G401.6 (cell line): ENCODE data around the gene MAMLD1.
"Not testable (repeated sequence)": the region's sequence is repeated elsewhere in the genome, so short reads cannot be mapped to it uniquely, and the experiment has no call there.

Experiments
- FAIRE-seq: peaks from 2 replicates; lab custom pipeline; 2012; peaks lifted over from hg19 to GRCh38; lab: Jason Lieb, UNC

Gene MAMLD1

GRCh38 chrX:150362599-150363481, at the start of gene MAMLD1:
Gene MAMLD1 (plus strand): TSS chrX:150363317. CDS start chrX:150445517, 82,200 bp downstream.
- FAIRE-seq, result no peak

GRCh38 chrX:150313514-150313913, 49.6 kb upstream of the MAMLD1 start:
- no peak for FAIRE-seq

GRCh38 chrX:150314186-150314585, 48.9 kb upstream of the MAMLD1 start:
- no peak for FAIRE-seq

- FAIRE-seq, result no peak
Observed at GRCh38 chrX:150316564-150316963, 46.6 kb upstream of the MAMLD1 start.

- FAIRE-seq, result no peak
Observed at GRCh38 chrX:150323020-150323419, 40.1 kb upstream of the MAMLD1 start.

- FAIRE-seq, result no peak
Observed at GRCh38 chrX:150324035-150324728, 38.9 kb upstream of the MAMLD1 start.

GRCh38 chrX:150324919-150325318, 38.2 kb upstream of the MAMLD1 start:
- no peak for FAIRE-seq

- FAIRE-seq, result no peak
Observed at GRCh38 chrX:150326541-150327247, 36.4 kb upstream of the MAMLD1 start.

- no peak for FAIRE-seq
Observed at GRCh38 chrX:150329282-150329681, 33.8 kb upstream of the MAMLD1 start.

GRCh38 chrX:150329868-150330267, 33.2 kb upstream of the MAMLD1 start:
- no peak for FAIRE-seq

- FAIRE-seq, result no peak
Observed at GRCh38 chrX:150332023-150332422, 31.1 kb upstream of the MAMLD1 start.

- FAIRE-seq, result no peak
Observed at GRCh38 chrX:150334100-150334499, 29.0 kb upstream of the MAMLD1 start.

- no peak for FAIRE-seq
Observed at GRCh38 chrX:150334981-150335380, 28.1 kb upstream of the MAMLD1 start.

GRCh38 chrX:150337026-150337425, 26.1 kb upstream of the MAMLD1 start:
- FAIRE-seq, result no peak

- FAIRE-seq, result no peak
Observed at GRCh38 chrX:150337536-150337935, 25.6 kb upstream of the MAMLD1 start.

GRCh38 chrX:150338615-150339014, 24.5 kb upstream of the MAMLD1 start:
- no peak for FAIRE-seq

GRCh38 chrX:150339736-150340135, 23.4 kb upstream of the MAMLD1 start:
- FAIRE-seq, result no peak

- FAIRE-seq, result not testable (repeated sequence)
Observed at GRCh38 chrX:150340326-150340725, 22.8 kb upstream of the MAMLD1 start.

- FAIRE-seq, result no peak
Observed at GRCh38 chrX:150347471-150347870, 15.6 kb upstream of the MAMLD1 start.

GRCh38 chrX:150348365-150348764, 14.8 kb upstream of the MAMLD1 start:
- no peak for FAIRE-seq

- FAIRE-seq, result no peak
Observed at GRCh38 chrX:150352114-150352513, 11.0 kb upstream of the MAMLD1 start.

GRCh38 chrX:150352581-150352980, 10.5 kb upstream of the MAMLD1 start:
- no peak for FAIRE-seq

GRCh38 chrX:150355913-150356312, 7.2 kb upstream of the MAMLD1 start:
- no peak for FAIRE-seq
